A549 (cell line): Measurements from ENCODE around the gene ANO7. TPM values are rescaled to one million over a fixed set of nuclear protein-coding genes. Genes with fewer than 3 reads are reported as not detected.
A peak's percentile ranks its signal among the peaks of the same experiment; 100 is the strongest.

Source experiments
- ATAC-seq, 2 experiments: fragments of 200-7000 bp in 1 of 2; fragments of >200 bp in 1 of 2; cut with Nextera tagmentation in 1 of 2; cut with Tn5 transposase in 1 of 2; 3 replicates each; pipeline versions ENCODE4 v1.8.0 to v1.9.1; 2018 to 2020; ENCODE audit warnings: mild to moderate bottlenecking in 1 of 2, moderate library complexity in 1 of 2
- CTCF ChIA-PET: fragments of 300-600 bp; sonication (Branson Sonifier 250); formaldehyde crosslinking; extraction: SDS; loops from one replicate; lab custom pipeline; 2021; ENCODE audit warnings: antibody characterized with exemption, inconsistent platforms; lab: Yijun Ruan, JAX
- POLR2A ChIA-PET: fragments of 350-600 bp; formaldehyde crosslinking; extraction: SDS; loops from one replicate; lab custom pipeline; 2021; ENCODE audit warnings: antibody characterized with exemption, inconsistent platforms; lab: Yijun Ruan, JAX
- DNase-seq, 2 experiments: peaks; one replicate each; pipeline versions ENCODE4 v3.0.0 to v3.0.0-alpha.2; 2011 to 2016; ENCODE audit warnings: low read depth in 1 of 2, low spot score in 1 of 2
- FAIRE-seq: peaks from 2 replicates; lab custom pipeline; 2011; peaks lifted over from hg19 to GRCh38; lab: Jason Lieb, UNC
- H3K27ac ChIP-seq, 2 experiments: fragments of >200 bp; sonication (Bioruptor Twin); formaldehyde crosslinking; 3 replicates each; pipeline ENCODE4 v1.5.1; 2016 to 2017
- H3K4me1 ChIP-seq: fragments of >200 bp; sonication (Bioruptor Twin); formaldehyde crosslinking; 3 replicates; pipeline ENCODE4 v1.6.1; 2016
- H3K4me2 ChIP-seq: fragments of >200 bp; sonication (Bioruptor Twin); formaldehyde crosslinking; 3 replicates; pipeline ENCODE4 v1.6.1; 2016
- H3K4me3 ChIP-seq: fragments of >200 bp; sonication (Bioruptor Twin); formaldehyde crosslinking; 3 replicates; pipeline ENCODE4 v1.5.1; 2016
- H3K9me3 ChIP-seq: fragments of >200 bp; sonication (Bioruptor Twin); formaldehyde crosslinking; 3 replicates; pipeline ENCODE4 v1.6.1; 2016
- ATOH8 ChIP-seq: fragments of 250-450 bp; sonication (Bioruptor Pico); IDR thresholded peaks from 2 replicates; pipeline ENCODE4 v1.5.0; 2020; ENCODE audit warnings: low read depth, mild to moderate bottlenecking, moderate library complexity
- BHLHE40 ChIP-seq: IDR thresholded peaks from 2 replicates; pipeline ENCODE4 v1.6.1; 2012; ENCODE audit warnings: low read depth, low read length, inconsistent platforms
- CHD4 ChIP-seq: fragments of 200-600 bp; sonication (generic); IDR thresholded peaks from 2 replicates; pipeline ENCODE4 v1.6.1; 2016; ENCODE audit warnings: antibody characterized with exemption, mild to moderate bottlenecking, borderline replicate concordance
- CTCF ChIP-seq: fragments of >200 bp; sonication (Bioruptor Twin); formaldehyde crosslinking; IDR thresholded peaks from 3 replicates; pipeline ENCODE4 v1.5.1; 2016
- EHMT2 ChIP-seq: fragments of 200-600 bp; sonication (generic); IDR thresholded peaks from 2 replicates; pipeline ENCODE4 v1.6.1; 2016; ENCODE audit warnings: antibody characterized with exemption, low read depth, mild to moderate bottlenecking, moderate library complexity
- ESRRA ChIP-seq: fragments of 150-350 bp; IDR thresholded peaks from 2 replicates; pipeline ENCODE4 v1.6.1; 2014; ENCODE audit warnings: mild to moderate bottlenecking, low read length, borderline replicate concordance
- HDAC2 ChIP-seq: fragments of 200-600 bp; sonication (generic); IDR thresholded peaks from 2 replicates; pipeline ENCODE4 v1.6.1; 2016
- HOXB5 ChIP-seq: fragments of 250-450 bp; sonication (Bioruptor Pico); IDR thresholded peaks from 2 replicates; pipeline ENCODE4 v1.5.0; 2020; ENCODE audit warnings: mild to moderate bottlenecking, moderate library complexity
- KDM1A ChIP-seq: fragments of 200-600 bp; sonication (generic); IDR thresholded peaks from 2 replicates; pipeline ENCODE4 v1.6.1; 2016; ENCODE audit warnings: low read depth, mild to moderate bottlenecking
- NFE2L2 ChIP-seq: fragments of 150-350 bp; conservative IDR thresholded peaks from 2 replicates; pipeline ENCODE4 v1.6.1; 2014; ENCODE audit warnings: low read length
- POLR2A ChIP-seq: IDR thresholded peaks from 2 replicates; pipeline ENCODE4 v1.6.1; 2012; ENCODE audit warnings: mild to moderate bottlenecking, low read length
- POLR2AphosphoS2 ChIP-seq: conservative IDR thresholded peaks from 2 replicates; pipeline ENCODE4 v1.6.1; 2012; ENCODE audit warnings: low read length, improper control_type of control experiment, inconsistent platforms
- RAD21 ChIP-seq, 2 experiments: fragments of >200 bp in 1 of 2; sonication (Bioruptor Twin) in 1 of 2; formaldehyde crosslinking in 1 of 2; IDR thresholded peaks in 1 of 2; conservative IDR thresholded peaks in 1 of 2; 2 replicates in 1 of 2; 3 replicates in 1 of 2; pipeline ENCODE4 v1.6.1; 2012 to 2018; ENCODE audit warnings: inconsistent platforms in 1 of 2
- SMC3 ChIP-seq: fragments of >200 bp; sonication (Bioruptor Twin); formaldehyde crosslinking; IDR thresholded peaks from 3 replicates; pipeline ENCODE4 v1.6.1; 2018; ENCODE audit warnings: inconsistent platforms
- USF2 ChIP-seq: fragments of 450-650 bp; IDR thresholded peaks from 2 replicates; pipeline ENCODE4 v1.6.1; 2014; ENCODE audit warnings: antibody characterized with exemption
- ZC3H11A ChIP-seq: fragments of 450-650 bp; IDR thresholded peaks from 2 replicates; pipeline ENCODE4 v1.6.1; 2014; ENCODE audit warnings: antibody characterized with exemption, mild to moderate bottlenecking
- ZFP36 ChIP-seq: fragments of 450-650 bp; IDR thresholded peaks from 2 replicates; pipeline ENCODE4 v1.6.1; 2014; ENCODE audit warnings: borderline replicate concordance; ENCODE audit not compliant: partially characterized antibody
- WGBS: methylation state at CpG from one replicate; pipeline ENCODE4 v1.1.6; 2017; ENCODE audit errors: missing lambda C conversion rate; 5-methylcytosine and 5-hydroxymethylcytosine counted together
- polyA plus RNA-seq, 4 experiments: library from polyadenylated mRNA; depleted of rRNA in 3 of 4; stranded (reverse); fragments of >200 nt; fragmentation: RNase III in 1 of 4; extraction: RNeasy Plus Mini Kit Qiagen cat#74134 plus additional on column Dnase treatment in 1 of 4; gene quantifications; 2 replicates in 3 of 4; 3 replicates in 1 of 4; pipeline ENCODE4 v1.2.3, GENCODE V29; 2011 to 2017
- TF ChIP-seq, protein P1 (sequence below): IDR thresholded peaks from 2 replicates; pipeline ENCODE4 v1.6.1; 2012
- TF ChIP-seq, protein P2 (sequence below): IDR thresholded peaks from 2 replicates; pipeline ENCODE4 v1.6.1; 2012; ENCODE audit warnings: low read depth, borderline replicate concordance
- TF ChIP-seq, protein P3 (sequence below): fragments of >200 bp; sonication (Bioruptor Twin); formaldehyde crosslinking; IDR thresholded peaks from 3 replicates; pipeline ENCODE4 v1.6.1; 2016

Gene ANO7
- polyA plus RNA-seq, 2 of the 4 experiments (the other 2 are of a cell fraction): 0.92 to 2.7 TPM

- 3% methylated on average over 21 of the region's 83 CpGs for WGBS
- no peak for FAIRE-seq
- peak; percentile 44 to 45; a peak in 5 of 6 replicates for ATAC-seq
- Histone ChIP-seq H3K4me3 (peak overlapping the region; percentile 79), H3K27ac (peak overlapping the region; percentile 78 to 97), H3K9me3 (no peaks in the 10 kb centered on the region), H3K4me2 (peak overlapping the region; percentile 80), H3K4me1 (peaks cover 7% of the 10 kb centered on the region; the same call in 1 of the 3 replicates)
- POLR2A ChIA-PET: interaction anchor here (0.6 kb wide), 1 partner anchor 412 kb away, joined by 6 read pairs; no protein-coding TSS in a partner anchor
- DNase-seq: peak; percentile 29 to 57
- TF ChIP-seq, protein P1, sequence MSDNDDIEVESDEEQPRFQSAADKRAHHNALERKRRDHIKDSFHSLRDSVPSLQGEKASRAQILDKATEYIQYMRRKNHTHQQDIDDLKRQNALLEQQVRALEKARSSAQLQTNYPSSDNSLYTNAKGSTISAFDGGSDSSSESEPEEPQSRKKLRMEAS: peak; percentile 53
- TF ChIP-seq SMC3: peak; percentile 36
- TF ChIP-seq BHLHE40: 0 out of 2 replicates have a peak, but pooled peaks have one; percentile 34
- peak; percentile 43; the same call in 1 of the 2 replicates for TF ChIP-seq ATOH8 (CRISPR knock-in tag)
- TF ChIP-seq RAD21 (conservative IDR thresholded peaks at IDR 0.05 in 1 of 2, IDR thresholded peaks at IDR 0.05 in 1 of 2): peak; percentile 27 to 41; a peak in 3 of 5 replicates
- TF ChIP-seq NFE2L2: no peak
- TF ChIP-seq, protein P2, sequence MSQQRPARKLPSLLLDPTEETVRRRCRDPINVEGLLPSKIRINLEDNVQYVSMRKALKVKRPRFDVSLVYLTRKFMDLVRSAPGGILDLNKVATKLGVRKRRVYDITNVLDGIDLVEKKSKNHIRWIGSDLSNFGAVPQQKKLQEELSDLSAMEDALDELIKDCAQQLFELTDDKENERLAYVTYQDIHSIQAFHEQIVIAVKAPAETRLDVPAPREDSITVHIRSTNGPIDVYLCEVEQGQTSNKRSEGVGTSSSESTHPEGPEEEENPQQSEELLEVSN: peak; percentile 72
- no peak for TF ChIP-seq CHD4
- TF ChIP-seq POLR2A: peak; percentile 43
- TF ChIP-seq CTCF: peak; percentile 56
- CTCF ChIA-PET: interaction anchor here (0.6 to 1.8 kb wide), 7 partner anchors 18 to 367 kb away, joined by 3 to 10 read pairs (median 3); partner anchors contain the start of gene HDLBP
Observed at GRCh38 chr2:241218131-241219029, 29.9 kb downstream of the ANO7 start.

DNA sequence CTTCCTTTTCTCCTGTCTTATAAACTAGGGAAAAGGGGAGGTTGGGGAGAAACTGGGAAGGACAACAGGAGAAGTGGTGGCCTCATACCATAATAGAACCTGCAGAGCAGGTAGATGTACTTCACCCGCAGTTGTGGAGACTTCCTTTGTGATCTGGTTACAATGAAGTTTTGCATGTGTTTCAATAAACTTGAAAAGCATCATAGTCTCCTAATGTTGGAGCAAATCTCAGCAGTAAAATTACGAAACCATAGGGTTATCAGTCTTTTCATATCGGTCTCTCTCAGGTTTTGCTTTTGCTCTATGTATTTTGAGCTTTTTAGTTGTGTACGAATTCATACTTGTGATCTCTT is 30.5 kb downstream of the ANO7 start:
- peak overlapping the region; percentile 80 for H3K4me2 ChIP-seq
- 62% methylated on average over 4 of the region's 4 CpGs for WGBS
- TF ChIP-seq POLR2AphosphoS2 (no peak), ZC3H11A (no peak), USF2 (no peak), KDM1A (no peak), CTCF (no peak; the same call in 2 of the 3 replicates), EHMT2 (no peak), ESRRA (no peak), HOXB5 (CRISPR knock-in tag) (no peak), HDAC2 (no peak), ZFP36 (no peak)
- TF ChIP-seq, protein P3, sequence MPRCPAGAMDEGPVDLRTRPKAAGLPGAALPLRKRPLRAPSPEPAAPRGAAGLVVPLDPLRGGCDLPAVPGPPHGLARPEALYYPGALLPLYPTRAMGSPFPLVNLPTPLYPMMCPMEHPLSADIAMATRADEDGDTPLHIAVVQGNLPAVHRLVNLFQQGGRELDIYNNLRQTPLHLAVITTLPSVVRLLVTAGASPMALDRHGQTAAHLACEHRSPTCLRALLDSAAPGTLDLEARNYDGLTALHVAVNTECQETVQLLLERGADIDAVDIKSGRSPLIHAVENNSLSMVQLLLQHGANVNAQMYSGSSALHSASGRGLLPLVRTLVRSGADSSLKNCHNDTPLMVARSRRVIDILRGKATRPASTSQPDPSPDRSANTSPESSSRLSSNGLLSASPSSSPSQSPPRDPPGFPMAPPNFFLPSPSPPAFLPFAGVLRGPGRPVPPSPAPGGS: no peak
- H3K4me3 ChIP-seq: peak overlapping the region; percentile 79
- H3K27ac ChIP-seq: peak overlapping the region; percentile 78 to 97
- ATAC-seq: no peak
- peaks cover 7% of the 10 kb centered on the region; the same call in 1 of the 3 replicates for H3K4me1 ChIP-seq
- FAIRE-seq: no peak
- POLR2A ChIA-PET: interaction anchor here (0.6 to 0.7 kb wide), 2 partner anchors 95 to 411 kb away, joined by 4 to 6 read pairs; no protein-coding TSS in a partner anchor
- CTCF ChIA-PET: interaction anchor here (0.6 to 1.8 kb wide), 7 partner anchors 18 to 367 kb away, joined by 3 to 10 read pairs (median 3); partner anchors contain the start of gene HDLBP
- DNase-seq: no peak
- no peaks in the 10 kb centered on the region for H3K9me3 ChIP-seq
